Osteocyte (in vitro differentiated cells): Measurements from ENCODE around the gene OSBPL5. TPM values are rescaled to one million over a fixed set of nuclear protein-coding genes. Genes with fewer than 3 reads are reported as not detected.

Source experiments
- DNase-seq: peaks from one replicate; pipeline ENCODE4 v3.0.0; 2021; ENCODE audit warnings: mixed read lengths; ENCODE audit not compliant: unreplicated experiment; ENCODE audit errors: extremely low spot score
- H3K27ac Mint-ChIP-seq: one replicate; pipeline ENCODE4 v1.8.0; 2021; ENCODE audit warnings: mild to moderate bottlenecking, mixed read lengths; ENCODE audit not compliant: unreplicated experiment
- H3K27me3 Mint-ChIP-seq: one replicate; pipeline ENCODE4 v1.8.0; 2021; ENCODE audit warnings: mixed read lengths; ENCODE audit not compliant: unreplicated experiment
- H3K36me3 Mint-ChIP-seq: one replicate; pipeline ENCODE4 v1.8.0; 2021; ENCODE audit warnings: mixed read lengths; ENCODE audit not compliant: unreplicated experiment
- H3K4me1 Mint-ChIP-seq: one replicate; pipeline ENCODE4 v1.8.0; 2021; ENCODE audit warnings: mixed read lengths; ENCODE audit not compliant: unreplicated experiment
- H3K4me3 Mint-ChIP-seq: one replicate; pipeline ENCODE4 v1.8.0; 2021; ENCODE audit warnings: mild to moderate bottlenecking, moderate library complexity, mixed read lengths; ENCODE audit not compliant: unreplicated experiment
- H3K9me3 Mint-ChIP-seq: one replicate; pipeline ENCODE4 v1.8.0; 2021; ENCODE audit warnings: mixed read lengths; ENCODE audit not compliant: unreplicated experiment
- total RNA-seq: library from RNA; stranded (reverse); gene quantifications from 2 replicates; pipeline ENCODE4 v1.2.1, GENCODE V29; 2021
- TF ChIP-seq, protein P1 (sequence below): fragments of 200-600 bp; sonication (generic); IDR thresholded peaks from 2 replicates; pipeline ENCODE4 v1.5.0; 2021; ENCODE audit warnings: antibody characterized with exemption, mild to moderate bottlenecking, moderate library complexity

Gene OSBPL5
- total RNA-seq, 1 donor from 2014 or later, result 47.9 TPM

DNA sequence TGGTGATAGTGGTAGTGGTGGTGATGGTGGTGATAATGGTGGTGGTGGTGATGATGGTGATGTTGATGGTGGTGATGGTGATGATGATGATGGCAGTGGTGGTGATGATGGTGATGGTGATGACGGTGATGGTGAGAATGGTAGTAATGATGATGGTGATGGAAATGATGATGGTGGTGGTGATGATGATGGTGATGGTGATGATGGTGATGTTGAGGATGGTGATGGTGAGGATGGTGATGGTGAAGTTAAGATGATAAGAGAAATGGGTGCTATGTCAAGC, 41.8 kb upstream of the OSBPL5 start:
- TF ChIP-seq, protein P1, sequence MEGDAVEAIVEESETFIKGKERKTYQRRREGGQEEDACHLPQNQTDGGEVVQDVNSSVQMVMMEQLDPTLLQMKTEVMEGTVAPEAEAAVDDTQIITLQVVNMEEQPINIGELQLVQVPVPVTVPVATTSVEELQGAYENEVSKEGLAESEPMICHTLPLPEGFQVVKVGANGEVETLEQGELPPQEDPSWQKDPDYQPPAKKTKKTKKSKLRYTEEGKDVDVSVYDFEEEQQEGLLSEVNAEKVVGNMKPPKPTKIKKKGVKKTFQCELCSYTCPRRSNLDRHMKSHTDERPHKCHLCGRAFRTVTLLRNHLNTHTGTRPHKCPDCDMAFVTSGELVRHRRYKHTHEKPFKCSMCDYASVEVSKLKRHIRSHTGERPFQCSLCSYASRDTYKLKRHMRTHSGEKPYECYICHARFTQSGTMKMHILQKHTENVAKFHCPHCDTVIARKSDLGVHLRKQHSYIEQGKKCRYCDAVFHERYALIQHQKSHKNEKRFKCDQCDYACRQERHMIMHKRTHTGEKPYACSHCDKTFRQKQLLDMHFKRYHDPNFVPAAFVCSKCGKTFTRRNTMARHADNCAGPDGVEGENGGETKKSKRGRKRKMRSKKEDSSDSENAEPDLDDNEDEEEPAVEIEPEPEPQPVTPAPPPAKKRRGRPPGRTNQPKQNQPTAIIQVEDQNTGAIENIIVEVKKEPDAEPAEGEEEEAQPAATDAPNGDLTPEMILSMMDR, result no peak
- H3K4me3 Mint-ChIP-seq, result no peak overlapping the region
- H3K36me3 Mint-ChIP-seq, result no peaks in the 10 kb centered on the region
- H3K9me3 Mint-ChIP-seq, result peaks cover 13% of the 10 kb centered on the region
- no peak for DNase-seq
- no peak overlapping the region for H3K27ac Mint-ChIP-seq
- H3K27me3 Mint-ChIP-seq, result peaks cover 41% of the 10 kb centered on the region
- H3K4me1 Mint-ChIP-seq, result no peaks in the 10 kb centered on the region

DNA sequence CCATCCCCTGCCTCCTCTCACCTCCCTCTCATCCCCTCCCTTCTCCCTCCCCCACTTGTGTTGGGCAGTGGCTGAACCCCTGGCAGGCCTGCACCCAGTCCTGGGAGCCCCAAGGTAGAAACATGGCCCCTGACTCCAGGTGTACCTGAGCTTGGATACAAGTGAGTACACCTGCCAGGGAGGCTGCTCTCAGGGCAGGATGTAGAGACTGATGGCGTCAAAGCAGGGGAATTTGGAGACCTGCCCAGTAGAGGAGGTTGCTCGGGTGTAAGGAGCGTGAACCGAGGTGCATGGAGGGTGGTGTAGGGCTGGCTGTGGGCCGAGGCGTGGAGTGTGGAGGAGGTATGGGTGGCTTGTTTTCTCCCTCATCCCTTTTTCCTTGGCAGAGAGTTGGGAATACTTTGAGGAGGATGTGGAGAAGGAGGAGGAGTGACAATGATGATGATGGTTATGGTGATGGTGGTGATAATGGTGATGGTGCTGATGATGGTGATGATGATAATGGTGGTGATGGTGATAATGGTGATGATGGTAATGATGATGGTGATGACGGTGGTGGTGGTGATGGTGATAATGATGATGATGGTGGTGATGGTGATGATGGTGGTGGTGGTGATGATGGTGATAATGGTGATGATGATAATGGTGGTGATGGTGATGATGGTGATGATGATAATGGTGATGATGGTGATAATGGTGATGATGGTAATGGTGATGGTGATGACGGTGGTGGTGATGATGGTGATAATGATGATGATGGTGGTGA, 41.2 kb upstream of the OSBPL5 start:
- Mint-ChIP-seq H3K27ac (no peak overlapping the region), H3K9me3 (peaks cover 8% of the 10 kb centered on the region), H3K27me3 (peaks cover 40% of the 10 kb centered on the region), H3K4me1 (no peaks in the 10 kb centered on the region), H3K4me3 (no peak overlapping the region), H3K36me3 (no peaks in the 10 kb centered on the region)
- TF ChIP-seq, protein P1, result no peak
- DNase-seq, result no peak

DNA sequence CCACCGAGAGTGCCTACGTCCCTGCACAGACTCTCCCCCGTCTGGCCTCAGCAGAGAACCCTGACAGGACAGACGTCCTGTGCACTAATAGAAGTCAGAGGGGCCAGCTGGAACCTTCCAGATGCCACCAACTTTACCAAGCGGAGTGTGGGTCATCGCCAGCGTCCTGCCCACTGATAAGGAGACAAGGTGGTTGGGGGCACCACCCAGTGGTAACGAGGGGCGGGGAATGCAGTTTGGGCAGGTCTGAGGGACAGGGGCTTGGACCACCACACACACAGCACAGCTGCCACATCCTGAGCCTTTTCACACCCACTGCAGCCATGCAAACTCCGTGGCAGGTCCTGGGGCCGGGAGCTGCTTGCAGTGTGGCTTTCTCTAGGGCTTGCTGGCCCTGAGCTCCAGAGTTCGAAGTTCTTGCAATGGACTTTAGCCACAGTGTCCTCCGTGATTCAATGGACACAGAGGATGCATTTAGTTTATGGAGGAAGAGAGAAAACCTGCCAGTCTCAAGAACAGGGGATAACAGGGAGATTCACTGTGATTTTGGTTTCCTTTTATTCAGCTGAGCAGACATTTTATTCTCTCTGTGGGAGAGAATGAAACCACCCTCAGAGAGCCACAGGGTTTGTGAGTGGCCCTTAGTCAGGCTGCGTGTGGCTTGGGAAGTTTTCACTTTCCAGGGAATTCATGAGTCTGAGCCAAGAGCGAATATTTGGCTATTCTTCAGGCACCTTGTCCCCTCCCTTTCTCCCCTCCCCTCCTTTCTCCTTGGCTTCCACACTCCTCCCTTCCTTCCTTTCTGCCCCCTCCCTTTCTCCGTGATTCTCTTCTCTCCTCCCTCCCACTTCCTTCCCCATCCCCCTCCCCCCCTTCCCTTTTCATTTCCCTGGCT, 40.4 kb upstream of the OSBPL5 start:
- DNase-seq, result no peak
- Mint-ChIP-seq H3K27me3 (peaks cover 40% of the 10 kb centered on the region), H3K4me3 (no peak overlapping the region), H3K9me3 (no peaks in the 10 kb centered on the region), H3K27ac (no peak overlapping the region), H3K4me1 (no peaks in the 10 kb centered on the region), H3K36me3 (no peaks in the 10 kb centered on the region)
- TF ChIP-seq, protein P1, result no peak

DNA sequence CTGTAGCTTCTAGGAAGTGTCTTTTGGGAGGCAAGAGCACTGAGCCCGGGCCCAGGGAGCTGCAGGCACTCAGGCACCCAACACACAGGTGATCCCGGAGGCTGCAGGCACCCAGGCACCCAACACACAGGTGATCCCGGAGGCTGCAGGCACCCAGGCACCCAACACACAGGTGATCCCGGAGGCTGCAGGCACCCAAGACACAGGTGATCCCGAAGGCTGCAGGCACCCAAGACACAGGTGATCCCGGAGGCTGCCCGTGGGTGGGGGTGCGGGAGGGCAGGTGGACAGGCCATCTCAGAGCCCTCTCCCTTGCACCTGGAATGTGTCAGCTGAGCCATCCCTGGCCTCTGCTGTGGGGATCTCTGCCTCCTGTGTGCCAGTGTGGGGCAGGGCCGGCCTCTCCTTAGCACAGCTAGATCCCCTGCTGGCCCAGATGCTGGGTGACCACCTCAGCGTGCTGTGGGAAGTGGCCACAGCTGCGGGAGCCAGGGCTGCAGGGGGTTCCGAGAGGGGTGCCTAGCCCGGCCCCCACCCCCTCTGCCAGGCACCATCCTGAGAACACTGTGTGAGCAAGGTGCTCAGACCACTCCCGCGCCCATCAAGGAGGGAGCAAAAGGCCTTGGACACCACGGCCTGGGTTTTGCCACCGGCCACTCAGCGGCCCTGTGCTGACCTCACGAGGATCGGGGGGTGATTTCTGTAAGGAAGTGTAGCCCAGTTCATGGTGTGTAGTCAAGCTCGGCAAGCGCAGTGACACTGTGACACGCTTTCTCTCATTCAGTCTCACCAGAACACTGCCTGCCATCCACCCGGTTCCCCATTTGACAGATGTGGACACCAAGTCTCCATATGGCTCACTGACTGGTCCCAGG, 39.3 kb upstream of the OSBPL5 start:
- Mint-ChIP-seq H3K9me3 (no peaks in the 10 kb centered on the region), H3K4me1 (no peaks in the 10 kb centered on the region), H3K4me3 (no peak overlapping the region), H3K27ac (no peak overlapping the region), H3K27me3 (peaks cover 40% of the 10 kb centered on the region), H3K36me3 (no peaks in the 10 kb centered on the region)
- TF ChIP-seq, protein P1, result no peak
- DNase-seq, result no peak
